NOMO-1 treated with dmso at 0.1 percent for 144 hours (cell line): ENCODE measurements around the gene APOA4.
"Not testable (repeated sequence)": the region's sequence is repeated elsewhere in the genome, so short reads cannot be mapped to it uniquely, and the experiment has no call there.

Experiments used
- DNase-seq: peaks from one replicate; lab custom pipeline; 2025; ENCODE audit not compliant: unreplicated experiment; lab: John Stamatoyannopoulos, UW

Gene APOA4

DNA sequence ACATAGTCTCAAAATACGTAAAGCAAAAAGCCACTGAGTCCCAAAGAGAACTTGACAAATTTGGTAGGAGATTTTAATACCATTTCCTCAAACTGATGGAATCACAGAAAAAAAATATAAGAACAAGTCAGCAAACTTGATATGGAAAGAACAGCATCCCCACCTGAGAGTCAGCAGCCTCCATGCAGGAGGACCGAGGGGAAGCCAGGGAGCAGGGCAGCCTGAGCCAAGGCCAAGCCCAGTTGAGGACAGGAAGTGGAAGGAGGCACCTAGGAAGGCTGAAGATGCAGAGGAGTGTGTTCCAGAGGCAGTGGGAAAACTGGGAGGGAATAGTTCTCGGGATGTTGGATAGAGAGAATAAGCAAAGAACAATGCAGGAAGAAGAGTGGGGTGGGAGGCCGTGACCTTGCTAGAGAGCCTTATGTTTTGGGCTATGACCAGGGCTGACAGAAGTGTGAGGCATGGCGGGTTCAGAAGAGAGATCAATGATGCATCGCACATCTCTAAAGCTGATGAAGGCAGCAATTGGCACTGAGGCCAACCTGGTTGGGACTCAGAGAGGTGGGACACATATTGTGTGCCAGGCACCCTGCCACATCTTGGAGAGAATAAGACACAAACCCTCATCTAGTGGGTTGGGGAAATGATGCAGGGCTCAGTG, 15.4 kb downstream of the APOA4 start:
- no peak for DNase-seq

DNA sequence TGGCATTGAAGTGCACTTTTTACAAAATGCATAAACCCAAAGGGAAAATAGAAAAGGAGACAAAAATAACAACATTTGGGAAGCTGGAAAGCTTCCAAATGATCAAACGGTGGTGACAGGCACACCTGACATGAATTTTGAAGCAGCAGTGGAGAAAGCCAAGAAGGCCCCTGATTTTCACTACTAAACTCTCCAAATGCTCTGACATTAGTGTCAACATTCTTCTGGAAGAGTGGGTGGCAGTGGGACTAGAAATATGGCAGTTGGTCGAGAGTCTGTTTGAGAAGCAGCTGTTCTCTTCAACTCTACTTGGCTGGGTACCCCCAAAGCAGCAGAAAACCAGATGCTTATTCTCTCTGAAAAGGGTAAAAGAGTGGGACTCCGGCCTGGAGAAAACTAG, 19.1 kb downstream of the APOA4 start:
- DNase-seq, result no peak

DNA sequence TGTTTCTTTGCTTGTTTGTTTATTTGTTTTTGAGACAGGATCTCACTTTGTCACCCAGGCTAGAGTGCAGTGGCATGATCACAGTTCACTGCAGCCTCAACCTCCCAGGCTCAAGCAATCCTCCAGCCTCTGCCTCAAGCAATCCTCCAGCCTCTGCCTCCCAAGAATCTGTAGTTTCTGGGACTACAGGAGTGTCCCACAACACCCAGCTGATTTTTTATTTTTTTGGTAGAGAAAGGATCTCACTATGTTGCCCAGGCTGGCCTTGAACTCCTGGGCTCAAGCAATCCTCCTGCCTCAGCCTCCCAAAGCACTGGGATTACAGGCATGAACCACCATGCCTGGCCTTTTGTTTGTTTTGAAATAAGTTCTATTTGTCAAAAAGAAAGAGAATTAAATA, 21.4 kb downstream of the APOA4 start:
- not testable (repeated sequence) for DNase-seq

DNA sequence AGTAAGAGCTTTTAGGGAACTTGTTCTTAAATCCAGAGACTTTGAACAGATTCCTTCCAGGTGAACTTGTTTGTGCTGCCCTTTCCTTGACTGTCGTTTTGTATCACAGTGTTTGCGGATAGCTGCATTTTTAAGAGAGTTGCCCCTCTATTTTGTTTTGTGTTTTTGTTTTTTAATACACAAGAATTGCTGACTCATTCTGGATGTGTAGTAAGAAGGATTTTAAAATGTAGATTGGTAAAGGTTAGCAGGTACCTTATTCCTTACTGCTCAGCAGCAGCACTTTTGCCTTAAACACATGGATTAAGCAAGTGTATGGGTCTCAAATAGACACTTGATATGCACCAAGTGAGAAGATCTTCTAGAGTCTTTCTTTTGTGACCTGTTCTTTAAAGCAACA, 22.5 kb downstream of the APOA4 start:
- no peak for DNase-seq

DNA sequence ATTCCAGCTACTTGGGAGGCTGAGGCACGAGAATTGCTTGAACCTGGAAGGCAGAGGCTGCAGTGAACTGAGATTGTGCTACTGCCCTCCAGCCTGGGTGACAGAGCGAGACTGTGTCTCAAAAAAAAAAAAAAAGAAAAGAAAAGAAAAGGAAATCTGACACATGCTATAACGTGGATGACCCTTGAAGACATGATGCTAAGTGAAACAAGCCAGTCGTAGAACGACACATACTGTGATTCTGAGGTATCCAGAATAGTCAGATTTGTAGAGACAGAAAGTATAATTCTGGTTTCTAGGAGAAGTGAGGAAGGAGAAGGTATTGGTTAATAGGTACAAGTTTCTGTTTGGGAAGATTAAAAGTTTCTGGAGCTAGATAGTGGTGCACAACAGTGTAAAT, 24.7 kb downstream of the APOA4 start:
- no peak for DNase-seq

DNA sequence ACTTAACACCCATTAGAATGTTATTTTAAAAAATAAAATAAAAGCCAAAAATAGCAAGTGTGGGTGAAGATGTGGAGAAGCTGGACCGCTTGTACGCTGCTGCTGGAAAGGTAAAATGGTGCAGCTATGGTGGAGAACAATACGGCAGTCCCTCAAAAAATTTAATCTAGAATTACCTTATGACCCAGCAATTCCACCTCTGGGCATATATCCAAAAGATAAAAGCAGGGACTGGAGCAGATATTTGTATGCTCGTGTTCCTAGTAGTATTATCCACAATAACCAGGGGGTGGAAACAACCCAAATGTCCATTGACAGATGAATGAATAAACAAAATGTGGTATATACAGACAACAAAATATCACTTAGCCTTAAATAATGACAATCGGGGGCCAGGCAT, 25.3 kb downstream of the APOA4 start:
- DNase-seq, result no peak

DNA sequence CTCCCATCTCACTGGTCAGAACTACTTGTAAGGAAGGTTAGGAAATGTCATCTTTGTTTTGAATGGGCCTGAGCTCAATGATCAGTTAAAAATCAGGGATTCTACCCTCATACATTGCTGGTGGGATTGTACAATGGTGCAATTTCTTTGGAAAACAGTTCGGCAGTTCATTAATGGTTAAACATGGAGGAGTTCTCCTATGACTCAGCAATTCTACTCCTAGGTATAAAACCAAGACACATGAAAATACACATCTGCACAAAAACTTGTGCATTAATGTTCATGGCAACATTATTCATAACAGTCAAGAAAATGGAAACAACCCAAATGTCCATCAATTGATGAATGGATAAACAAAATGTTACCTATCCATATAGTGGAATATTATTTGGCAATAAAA, 26.6 kb downstream of the APOA4 start:
- no peak for DNase-seq

DNA sequence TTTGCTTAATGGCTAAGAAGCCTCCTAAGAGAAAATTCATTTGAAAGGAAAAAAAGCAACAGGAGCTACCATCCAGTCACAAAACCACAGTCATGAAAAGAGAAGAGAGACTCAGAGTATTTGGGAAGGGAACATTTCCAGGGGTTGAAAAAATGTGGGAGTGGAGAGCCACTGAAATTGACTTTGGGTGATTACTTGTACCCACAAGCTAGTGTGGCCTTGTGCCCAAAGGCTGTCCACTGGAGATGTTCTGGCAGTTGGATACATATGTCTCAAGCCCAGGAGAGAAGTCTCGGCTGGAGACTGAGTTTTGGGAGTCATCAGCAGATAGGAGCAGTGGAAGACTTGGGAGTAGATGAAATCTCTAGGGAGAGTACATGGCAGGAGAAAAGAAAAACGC, 28.3 kb downstream of the APOA4 start:
- DNase-seq, result no peak

DNA sequence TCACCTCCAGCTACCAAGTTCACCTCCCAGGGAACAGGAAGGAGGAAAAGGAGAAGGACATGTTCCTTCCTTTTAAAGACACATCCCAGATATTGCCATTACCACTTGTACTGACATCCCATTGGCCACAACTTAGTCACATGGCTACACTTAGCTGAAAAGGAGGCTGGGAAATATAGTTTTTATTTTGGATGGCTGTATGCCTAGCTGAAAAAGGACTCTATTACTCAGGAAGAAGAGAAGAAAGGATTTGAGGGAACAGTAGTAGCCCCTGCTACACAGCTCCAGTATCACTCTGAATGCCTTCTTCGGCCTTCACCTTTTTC, 29.4 kb downstream of the APOA4 start:
- no peak for DNase-seq

DNA sequence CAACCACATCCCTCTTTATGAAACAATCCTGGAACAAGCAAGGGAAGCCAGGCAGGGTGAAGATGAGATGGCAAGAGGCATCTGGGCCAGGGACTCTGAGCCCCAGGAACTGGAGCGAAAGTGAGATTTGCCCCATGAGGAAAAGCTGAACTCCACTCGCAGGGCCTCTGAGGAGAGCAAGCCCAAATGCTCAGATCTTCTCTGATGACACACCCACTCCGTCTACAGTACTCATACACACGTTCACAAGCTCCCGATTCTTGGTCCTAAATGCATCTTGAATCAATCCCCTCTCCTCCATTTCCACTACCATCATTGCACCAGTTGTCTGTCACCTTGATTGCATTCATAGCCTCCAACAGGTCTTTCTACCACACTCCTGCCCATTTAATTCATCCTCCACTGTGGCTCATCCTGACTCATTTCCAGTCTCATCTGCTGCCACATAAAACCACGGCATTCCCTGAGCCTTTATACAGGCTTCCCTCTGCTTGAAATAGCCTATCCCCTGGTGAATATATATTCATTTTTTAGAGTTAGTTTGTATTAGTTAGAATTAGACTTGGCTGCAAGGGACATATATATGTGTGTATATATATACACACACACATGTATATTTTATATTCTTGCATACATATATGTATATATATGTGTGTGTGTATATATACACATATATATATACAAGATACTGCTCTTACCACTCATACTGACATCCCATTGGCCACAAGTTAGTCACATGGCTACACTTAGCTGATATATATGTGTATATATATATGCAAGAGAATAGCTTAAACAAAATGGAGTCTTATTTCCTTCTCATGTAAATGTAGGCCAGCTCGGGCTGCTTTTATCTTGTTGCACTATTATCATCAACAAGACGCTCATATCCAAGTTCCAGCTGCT, 30.0 kb downstream of the APOA4 start:
- no peak for DNase-seq

DNA sequence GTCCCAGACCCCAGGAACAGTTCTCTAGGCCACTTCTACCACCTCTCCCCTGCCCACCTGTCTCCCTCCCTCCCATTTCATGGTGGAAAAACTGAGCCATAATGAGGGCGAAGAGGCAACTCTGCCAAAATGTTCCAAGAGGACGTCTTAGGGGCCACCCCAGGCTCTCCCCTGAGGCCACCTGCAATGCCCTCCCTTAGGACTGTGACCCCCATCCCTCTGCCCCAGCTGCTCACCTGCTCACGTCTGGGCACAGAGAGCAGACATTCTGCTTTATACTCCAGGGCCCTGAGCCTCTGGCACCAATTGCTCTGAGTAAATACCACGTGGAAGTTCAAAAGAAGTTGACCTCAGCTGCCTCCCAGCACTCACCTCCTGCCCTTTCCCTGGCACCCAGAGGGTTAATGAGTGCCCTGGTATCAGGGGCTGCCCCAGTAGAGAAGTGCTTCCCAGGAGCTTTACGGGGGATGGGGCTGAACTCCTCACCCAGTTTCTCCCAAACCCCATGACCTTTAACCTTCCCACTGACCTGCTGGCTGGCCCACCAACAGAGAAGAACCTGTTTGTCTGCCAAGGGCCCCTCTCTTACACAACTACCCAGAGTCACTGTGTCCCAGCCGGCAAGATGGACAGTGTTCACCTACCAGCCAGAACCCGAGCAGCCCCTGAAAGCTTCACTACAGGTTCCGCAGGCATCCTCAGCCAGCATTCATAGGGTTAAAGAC, 30.8 kb downstream of the APOA4 start:
- no peak for DNase-seq

DNA sequence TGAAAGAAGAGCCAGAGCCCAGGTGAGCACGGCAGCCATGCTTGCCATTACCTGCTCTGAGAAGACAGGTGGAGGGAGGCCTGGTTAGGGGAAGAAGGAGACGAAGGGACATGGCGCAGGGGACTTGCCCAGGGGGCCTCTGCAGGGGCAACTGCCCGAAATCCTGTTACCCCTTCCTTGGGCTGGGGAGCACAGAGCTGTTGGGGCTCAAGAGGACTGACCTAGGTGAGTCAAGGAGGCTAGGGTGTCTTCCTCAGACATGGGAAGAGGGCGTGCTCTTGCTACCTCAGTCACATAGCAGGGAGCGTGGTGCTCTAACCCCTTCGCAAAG, 31.3 kb downstream of the APOA4 start, which contains the start of gene APOA5:
APOA5 (minus strand) TSS at position 67 of the 331 bp plus-strand sequence; CDS start at position 48, 19 bp downstream.
- DNase-seq, result no peak

DNA sequence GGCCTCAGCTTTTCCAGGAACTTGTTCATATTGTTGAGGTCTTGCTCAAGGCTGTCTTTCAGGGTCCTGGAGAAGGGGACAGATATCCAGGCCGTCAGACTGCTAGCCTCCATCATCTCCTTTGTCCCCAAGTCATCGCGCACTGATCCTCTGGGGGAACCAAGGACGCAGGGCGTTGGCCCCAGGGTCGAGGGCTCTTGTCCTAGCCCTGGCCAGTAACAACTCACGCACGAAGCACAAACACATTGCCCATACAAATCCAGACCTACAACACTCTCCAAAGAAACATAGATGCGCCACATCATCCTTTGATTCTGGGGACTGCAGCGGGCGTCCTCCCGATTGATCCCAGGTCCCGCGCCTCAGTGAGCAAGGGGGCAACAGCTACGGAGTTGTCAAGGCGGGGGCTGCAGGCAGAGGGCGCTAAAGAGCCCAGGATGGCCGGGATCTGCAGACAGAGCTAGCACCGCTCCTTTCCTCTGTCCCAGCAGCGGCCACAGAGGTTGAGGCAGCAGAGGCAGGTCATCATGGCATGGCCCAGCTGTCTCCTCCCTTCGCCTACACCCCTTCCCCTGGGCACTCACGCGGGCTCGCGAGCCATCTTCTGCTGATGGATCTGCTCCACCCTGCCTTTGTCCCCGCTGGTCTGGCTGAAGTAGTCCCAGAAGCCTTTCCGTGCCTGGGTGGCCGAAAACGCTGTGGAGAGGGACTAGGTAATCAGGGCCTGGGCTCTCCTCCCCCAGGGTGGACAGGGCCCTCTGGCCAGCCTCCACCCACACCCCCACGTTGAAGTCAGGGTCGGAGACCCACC, 31.9 kb downstream of the APOA4 start:
- DNase-seq, result peak; percentile 23

DNA sequence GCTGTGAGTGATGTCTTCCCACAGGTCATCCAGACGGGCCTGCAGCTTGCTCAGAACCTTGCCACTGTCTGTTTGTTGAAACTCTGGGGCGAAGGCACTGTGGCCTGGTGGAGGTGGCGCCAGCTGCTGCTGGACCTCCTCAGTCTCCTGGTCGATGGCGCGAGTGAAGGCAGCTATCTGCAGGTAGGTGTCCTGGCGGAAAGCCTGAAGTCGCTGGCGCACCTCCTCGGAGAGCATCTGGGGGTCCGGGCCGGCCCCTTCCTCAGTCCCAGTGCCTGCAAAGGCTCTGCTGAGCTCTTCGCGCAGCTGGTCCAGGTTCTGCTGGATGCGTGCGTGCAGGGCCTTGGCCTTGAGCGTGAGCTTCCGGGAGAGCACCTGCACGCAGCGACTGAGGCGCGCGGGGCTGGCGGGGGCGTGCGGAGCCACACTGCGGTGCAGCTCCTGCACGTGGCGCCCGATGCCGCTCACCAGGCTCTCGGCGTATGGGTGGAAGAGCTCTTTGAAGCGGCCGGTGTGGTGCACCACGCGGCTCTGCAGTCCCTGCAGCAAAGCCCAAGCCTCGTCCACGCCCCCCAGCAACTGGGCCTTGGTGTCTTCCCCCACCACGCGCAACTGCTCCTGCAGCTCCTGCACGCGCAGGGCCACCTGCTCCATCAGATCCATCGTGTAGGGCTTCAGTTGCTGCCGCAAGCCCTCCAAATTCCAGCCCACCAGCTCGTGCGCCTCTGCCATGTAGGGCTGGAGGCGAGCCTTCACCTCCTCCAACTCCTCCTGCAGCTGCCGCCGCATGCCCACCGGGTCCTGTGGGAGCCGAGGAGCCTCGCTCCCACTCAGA, 32.7 kb downstream of the APOA4 start:
- no peak for DNase-seq

DNA sequence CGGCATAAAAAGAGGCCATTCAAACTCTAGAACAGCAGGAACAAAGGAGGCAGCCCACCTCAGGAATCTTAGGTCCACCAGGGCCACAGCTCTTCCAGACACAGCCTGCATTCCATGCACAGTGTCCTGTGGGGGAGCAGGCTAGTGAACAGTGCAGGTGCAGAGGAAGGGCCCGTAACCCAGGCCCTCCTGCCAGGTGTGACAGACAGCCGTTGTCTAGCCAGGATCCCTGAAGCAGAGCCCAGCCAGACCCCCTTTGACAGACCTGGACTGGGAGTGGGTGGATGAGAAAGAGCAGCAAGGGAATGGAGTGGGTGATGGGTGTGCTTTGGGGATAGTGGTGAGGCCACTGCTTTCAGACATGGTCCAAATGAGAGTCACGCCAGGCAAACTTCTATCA, 34.1 kb downstream of the APOA4 start:
- DNase-seq, result no peak

DNA sequence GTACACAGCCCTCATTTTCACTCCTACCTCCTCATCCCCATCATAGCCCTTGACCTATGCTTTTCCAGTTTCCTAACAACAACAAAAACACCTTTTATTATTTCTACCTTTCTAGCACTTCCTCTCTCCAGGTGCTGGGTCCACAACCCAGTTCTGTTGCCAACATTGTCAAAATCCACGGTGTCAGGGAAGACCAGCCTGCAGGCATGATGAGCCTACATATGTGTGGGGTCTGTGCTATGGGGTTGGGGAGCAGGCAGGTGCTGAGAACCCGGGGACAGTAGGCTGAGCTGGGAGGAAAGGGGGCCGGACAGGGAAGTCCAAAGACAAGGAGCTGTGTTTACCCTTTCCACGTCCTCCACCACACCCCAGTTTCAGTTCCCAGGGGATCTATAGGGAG, 34.6 kb downstream of the APOA4 start:
- DNase-seq, result no peak

DNA sequence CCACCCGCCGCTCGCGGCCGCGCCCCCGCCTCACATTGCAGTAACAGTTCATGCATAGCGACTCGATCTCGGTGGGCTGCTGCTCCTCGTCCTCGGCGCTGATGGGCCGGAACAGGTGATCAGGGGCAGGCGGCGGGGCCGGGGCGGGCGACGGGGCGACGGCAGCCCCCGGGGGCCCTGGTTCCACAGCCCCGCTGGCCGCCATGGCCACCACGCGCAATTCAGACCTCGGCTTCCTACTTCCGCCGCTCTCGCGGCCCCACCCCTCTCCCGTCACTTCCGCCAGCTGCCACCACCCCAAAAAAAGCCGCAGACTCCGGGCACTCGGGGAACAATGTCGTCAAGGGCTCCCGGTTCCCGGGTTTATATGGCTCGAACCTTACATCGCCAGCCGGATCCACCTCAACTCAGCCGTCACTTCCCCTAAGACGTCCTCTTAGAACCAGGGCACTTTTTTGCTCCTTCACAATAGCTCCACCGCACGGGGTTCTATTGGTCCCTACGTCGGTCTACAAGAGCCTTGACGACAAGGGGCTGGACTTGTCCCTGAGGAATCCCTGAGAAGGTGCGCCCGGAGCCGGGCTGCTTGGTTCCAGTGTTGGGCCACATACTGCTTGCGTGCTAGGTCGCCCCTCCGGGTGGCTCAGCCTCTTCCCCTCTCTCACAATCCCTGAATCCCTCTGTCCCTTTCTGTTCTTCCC, 35.2 kb downstream of the APOA4 start, which contains the start of gene ZPR1:
ZPR1 (minus strand) TSS at position 238 of the 701 bp plus-strand sequence; CDS start at position 205, 33 bp downstream.
- DNase-seq, result peak; percentile 70

DNA sequence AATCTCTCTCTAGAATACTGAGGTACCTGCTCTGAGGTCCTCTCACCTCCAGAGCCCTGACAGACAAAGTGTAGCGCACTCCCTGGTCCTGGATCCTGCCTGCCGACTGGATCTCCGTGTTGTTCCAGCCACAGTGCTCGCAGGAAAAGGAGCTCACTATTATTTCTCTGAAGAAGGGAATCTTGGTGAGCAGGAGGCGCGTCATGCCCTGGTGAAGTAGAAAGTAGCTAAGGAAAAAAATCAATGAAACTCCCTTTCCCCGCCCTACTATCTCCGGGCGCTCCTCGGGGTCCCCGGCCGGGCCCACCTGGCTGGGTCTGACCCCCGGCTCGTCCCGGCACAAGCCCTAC, 35.7 kb downstream of the APOA4 start:
- no peak for DNase-seq

DNA sequence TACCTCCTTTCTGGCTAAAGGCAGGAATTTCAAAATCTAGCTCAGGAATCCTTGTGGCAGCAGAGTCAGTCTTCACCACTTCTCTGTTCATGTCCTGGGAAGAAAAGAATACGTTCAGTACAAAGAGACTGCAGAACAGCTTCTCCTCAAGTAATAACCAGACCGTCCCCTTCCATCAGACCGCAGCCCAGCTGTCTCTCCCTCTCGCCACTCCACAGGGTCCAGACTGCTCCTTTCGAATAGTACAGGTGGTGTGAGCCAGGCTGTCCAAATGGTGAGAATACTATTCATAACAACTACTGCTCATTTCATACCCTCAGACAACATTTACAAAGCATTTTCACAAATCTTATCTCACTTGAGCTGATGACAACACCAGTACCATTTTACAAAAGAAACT, 36.1 kb downstream of the APOA4 start:
- DNase-seq, result no peak

DNA sequence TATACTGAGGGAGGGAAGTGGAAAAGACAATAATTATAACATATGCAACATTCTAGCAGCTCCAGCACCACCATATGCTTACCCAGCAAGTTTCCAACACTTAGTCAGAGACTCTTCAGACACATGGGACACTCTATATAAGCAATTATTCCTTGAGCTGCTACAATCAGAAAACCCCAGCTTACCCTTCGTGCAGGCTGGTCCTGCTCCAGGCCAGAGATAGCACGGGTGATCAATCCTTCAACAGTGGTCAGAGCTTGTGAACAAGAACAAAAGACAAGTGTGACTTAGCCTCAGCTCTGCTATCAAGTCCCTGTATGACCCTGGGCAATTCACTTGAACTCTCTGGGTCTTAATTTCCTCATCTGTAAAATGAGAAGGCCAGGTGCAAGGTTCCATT, 36.8 kb downstream of the APOA4 start:
- DNase-seq, result no peak
